ENCODE measurements around the gene GUCY2C.

The GUCY2C gene

GRCh38 chr12:14564336-14564959, 132.0 kb downstream of the GUCY2C start:
- no peak overlapping the region for H2BK15ac ChIP-seq (ENCODE audit: low read depth, poor library complexity, severe bottlenecking)
- no peak overlapping the region for H4K91ac ChIP-seq (ENCODE audit: low read length)
- H3K9ac ChIP-seq (ENCODE audit: low read length): no peak overlapping the region
- no peak for DNase-seq
- no peaks in the 10 kb centered on the region for H3K27me3 ChIP-seq (ENCODE audit: control insufficient read depth in 1 of 2, insufficient read depth in 1 of 2, low read length in 2 of 2)
- H3K4me2 ChIP-seq (ENCODE audit: low read length, poor library complexity, severe bottlenecking): no peak overlapping the region
- no peak overlapping the region for H3K14ac ChIP-seq (ENCODE audit: low read length in 2 of 2)
- H3K79me1 ChIP-seq (replicated peaks; ENCODE audit: low read length, poor library complexity, severe bottlenecking): no peaks in the 10 kb centered on the region
- no peak overlapping the region for H2BK120ac ChIP-seq (ENCODE audit: low read depth, low read length)
- H3K36me3 ChIP-seq (ENCODE audit: control insufficient read depth in 1 of 2, insufficient read depth in 2 of 2, low read depth in 1 of 2, low read length in 2 of 2): no peaks in the 10 kb centered on the region
- H4K8ac ChIP-seq (ENCODE audit: low read length): no peak overlapping the region
- no peak overlapping the region for H3K18ac ChIP-seq (ENCODE audit: low read depth in 1 of 2, low read length in 2 of 2)
- H2AK5ac ChIP-seq (ENCODE audit: low read length, severe bottlenecking): no peak overlapping the region
- H2BK12ac ChIP-seq (ENCODE audit: low read length in 2 of 2): no peak overlapping the region
- H3K4me3 ChIP-seq (ENCODE audit: insufficient read depth in 1 of 2, low read depth in 1 of 2, low read length in 2 of 2): no peak overlapping the region
- no peak overlapping the region for H3K27ac ChIP-seq (ENCODE audit: low read length, poor library complexity, severe bottlenecking)
- no peak overlapping the region for H2BK5ac ChIP-seq (ENCODE audit: low read depth, low read length, poor library complexity, severe bottlenecking)
- no peak overlapping the region for H3K23ac ChIP-seq (ENCODE audit: low read length in 2 of 2)
- no peaks in the 10 kb centered on the region for H3K9me3 ChIP-seq (ENCODE audit: control insufficient read depth, low read length)
- peaks cover 7% of the 10 kb centered on the region for H3K4me1 ChIP-seq (ENCODE audit: control insufficient read depth, insufficient read depth, low read depth, low read length)
- WGBS: 80% methylated on average over 2 of the region's 2 CpGs
- H2AFZ ChIP-seq (ENCODE audit: low read depth, low read length): no peak overlapping the region
- H3K4ac ChIP-seq (ENCODE audit: low read depth in 1 of 2, low read length in 2 of 2): no peak overlapping the region

GRCh38 chr12:14563046-14563445, 133.4 kb downstream of the GUCY2C start:
- Histone ChIP-seq H2AK5ac (ENCODE audit: low read length, severe bottlenecking) (no peak overlapping the region), H3K9me3 (ENCODE audit: control insufficient read depth, low read length) (no peaks in the 10 kb centered on the region), H3K4me3 (ENCODE audit: insufficient read depth in 1 of 2, low read depth in 1 of 2, low read length in 2 of 2) (no peak overlapping the region), H2BK12ac (ENCODE audit: low read length in 2 of 2) (no peak overlapping the region), H3K4ac (ENCODE audit: low read depth in 1 of 2, low read length in 2 of 2) (no peak overlapping the region), H3K27me3 (ENCODE audit: control insufficient read depth in 1 of 2, insufficient read depth in 1 of 2, low read length in 2 of 2) (no peaks in the 10 kb centered on the region), H3K18ac (ENCODE audit: low read depth in 1 of 2, low read length in 2 of 2) (no peak overlapping the region), H2BK120ac (ENCODE audit: low read depth, low read length) (no peak overlapping the region), H3K23ac (ENCODE audit: low read length in 2 of 2) (no peak overlapping the region), H3K9ac (ENCODE audit: low read length) (no peak overlapping the region), H4K91ac (ENCODE audit: low read length) (no peak overlapping the region), H3K14ac (ENCODE audit: low read length in 2 of 2) (no peak overlapping the region), H3K36me3 (ENCODE audit: control insufficient read depth in 1 of 2, insufficient read depth in 2 of 2, low read depth in 1 of 2, low read length in 2 of 2) (no peaks in the 10 kb centered on the region), H3K79me1 (replicated peaks; ENCODE audit: low read length, poor library complexity, severe bottlenecking) (no peaks in the 10 kb centered on the region), H3K27ac (ENCODE audit: low read length, poor library complexity, severe bottlenecking) (no peak overlapping the region), H3K4me1 (ENCODE audit: control insufficient read depth, insufficient read depth, low read depth, low read length) (peaks cover 7% of the 10 kb centered on the region), H4K8ac (ENCODE audit: low read length) (no peak overlapping the region), H2BK5ac (ENCODE audit: low read depth, low read length, poor library complexity, severe bottlenecking) (no peak overlapping the region), H2BK15ac (ENCODE audit: low read depth, poor library complexity, severe bottlenecking) (no peak overlapping the region), H3K4me2 (ENCODE audit: low read length, poor library complexity, severe bottlenecking) (no peak overlapping the region), H2AFZ (ENCODE audit: low read depth, low read length) (no peak overlapping the region)
- 78% methylated on average over 4 of the region's 4 CpGs for WGBS
- no peak for DNase-seq

All from mesenchymal stem cell (in vitro differentiated cells and primary cell).